Measurements from ENCODE around the gene SLC1A2. TPM values are rescaled to one million over a fixed set of nuclear protein-coding genes. Genes with fewer than 3 reads are reported as not detected.

SLC1A2 gene
- total RNA-seq, 1 donor from 2014 or later: 0.25 TPM

DNA sequence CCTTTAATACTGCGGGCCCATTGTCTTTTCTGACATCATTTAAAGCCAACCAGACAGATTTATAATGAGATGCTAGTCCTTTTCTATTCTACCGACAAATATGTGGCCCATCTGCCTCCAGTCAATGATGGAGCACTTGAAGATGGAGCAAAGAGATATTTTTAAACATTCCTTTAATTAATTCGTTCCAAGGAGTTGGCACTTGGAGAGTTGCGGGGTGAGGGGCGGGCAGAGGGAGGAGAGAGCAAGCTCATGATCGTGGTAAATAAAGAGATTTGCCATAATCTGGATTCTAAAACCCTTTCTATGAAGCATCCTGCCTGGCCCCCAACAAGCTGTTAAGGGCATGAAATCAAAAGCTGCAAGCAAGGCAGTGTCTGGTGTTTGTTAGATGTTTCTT, 5.0 kb downstream of the SLC1A2 start:
- no peaks in the 10 kb centered on the region for H3K36me3 Mint-ChIP-seq (ENCODE audit: low read depth, unreplicated experiment)
- Histone ChIP-seq H3K4me2 (ENCODE audit: low read length) (no peak overlapping the region), H3K9ac (ENCODE audit: low read length) (no peak overlapping the region), H3K27me3 (ENCODE audit: insufficient read depth, low read length) (peaks cover 47% of the 10 kb centered on the region), H3K4me3 (ENCODE audit: insufficient read depth, low read depth, low read length) (no peak overlapping the region), H3K4me1 (ENCODE audit: insufficient read depth, low read length) (peaks cover 10% of the 10 kb centered on the region), H3K79me2 (ENCODE audit: insufficient read depth, low read length) (no peaks in the 10 kb centered on the region), H4K20me1 (ENCODE audit: insufficient read depth, low read length) (peaks cover 5% of the 10 kb centered on the region), H3K27ac (ENCODE audit: low read depth, low read length) (no peak overlapping the region), H2AFZ (ENCODE audit: low read depth, low read length) (no peak overlapping the region), H3K36me3 (ENCODE audit: insufficient read depth, low read length) (no peaks in the 10 kb centered on the region), H3K9me3 (ENCODE audit: insufficient read depth, low read depth, low read length) (no peaks in the 10 kb centered on the region)
- no peak overlapping the region for H3K27ac Mint-ChIP-seq (ENCODE audit: unreplicated experiment)
- no peaks in the 10 kb centered on the region for H3K9me3 Mint-ChIP-seq (ENCODE audit: unreplicated experiment)
- H3K4me1 Mint-ChIP-seq (ENCODE audit: low read depth, unreplicated experiment): no peaks in the 10 kb centered on the region
- TF ChIP-seq EZH2 (IDR thresholded peaks at IDR 0.05; ENCODE audit: insufficient read depth, low read length): no peak
- no peak for TF ChIP-seq CTCF (IDR thresholded peaks at IDR 0.05; ENCODE audit: insufficient read depth, low read depth, low read length)
- H3K4me3 Mint-ChIP-seq (ENCODE audit: unreplicated experiment): no peak overlapping the region
- peaks cover 57% of the 10 kb centered on the region for H3K27me3 Mint-ChIP-seq (ENCODE audit: low read depth, unreplicated experiment)
- FAIRE-seq (no peak), DNase-seq (ENCODE audit: low read depth) (no peak)

GRCh38 chr11:35413598-35413997, 5.8 kb downstream of the SLC1A2 start:
- Histone ChIP-seq H3K27me3 (ENCODE audit: insufficient read depth, low read length) (peaks cover 43% of the 10 kb centered on the region), H3K9me3 (ENCODE audit: insufficient read depth, low read depth, low read length) (no peaks in the 10 kb centered on the region), H3K27ac (ENCODE audit: low read depth, low read length) (no peak overlapping the region), H4K20me1 (ENCODE audit: insufficient read depth, low read length) (peaks cover 5% of the 10 kb centered on the region), H3K79me2 (ENCODE audit: insufficient read depth, low read length) (no peaks in the 10 kb centered on the region), H3K4me3 (ENCODE audit: insufficient read depth, low read depth, low read length) (no peak overlapping the region), H2AFZ (ENCODE audit: low read depth, low read length) (no peak overlapping the region), H3K4me2 (ENCODE audit: low read length) (no peak overlapping the region), H3K4me1 (ENCODE audit: insufficient read depth, low read length) (peaks cover 4% of the 10 kb centered on the region), H3K9ac (ENCODE audit: low read length) (no peak overlapping the region), H3K36me3 (ENCODE audit: insufficient read depth, low read length) (no peaks in the 10 kb centered on the region)
- Mint-ChIP-seq H3K4me1 (ENCODE audit: low read depth, unreplicated experiment) (no peaks in the 10 kb centered on the region), H3K36me3 (ENCODE audit: low read depth, unreplicated experiment) (no peaks in the 10 kb centered on the region), H3K4me3 (ENCODE audit: unreplicated experiment) (no peak overlapping the region), H3K27ac (ENCODE audit: unreplicated experiment) (no peak overlapping the region), H3K9me3 (ENCODE audit: unreplicated experiment) (no peaks in the 10 kb centered on the region), H3K27me3 (ENCODE audit: low read depth, unreplicated experiment) (peaks cover 55% of the 10 kb centered on the region)
- TF ChIP-seq EZH2 (IDR thresholded peaks at IDR 0.05; ENCODE audit: insufficient read depth, low read length): no peak
- TF ChIP-seq CTCF (IDR thresholded peaks at IDR 0.05; ENCODE audit: insufficient read depth, low read depth, low read length): no peak
- no peak for DNase-seq (ENCODE audit: low read depth)
- no peak for FAIRE-seq

DNA sequence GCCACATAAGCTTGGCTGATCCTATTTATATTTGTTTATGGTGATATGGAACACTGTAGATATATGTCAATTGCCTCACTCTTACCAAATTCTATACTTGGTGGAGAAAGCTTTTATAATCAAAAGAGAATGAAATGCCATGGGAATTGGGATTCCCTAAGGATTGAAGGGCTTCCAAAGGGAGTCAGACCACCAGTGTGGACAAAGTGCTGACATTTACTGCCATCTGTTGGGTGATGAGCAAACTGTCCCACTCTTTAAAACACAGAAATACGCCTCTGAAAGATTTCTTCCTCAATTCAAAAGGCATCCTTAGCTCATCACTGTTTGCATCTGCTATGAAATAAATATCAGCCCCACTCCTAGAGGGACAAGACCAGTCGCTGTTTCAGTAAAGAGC, 7.1 kb downstream of the SLC1A2 start:
- peaks cover 42% of the 10 kb centered on the region for H3K27me3 Mint-ChIP-seq (ENCODE audit: low read depth, unreplicated experiment)
- no peaks in the 10 kb centered on the region for H3K79me2 ChIP-seq (ENCODE audit: insufficient read depth, low read length)
- H3K4me2 ChIP-seq (ENCODE audit: low read length): no peak overlapping the region
- peaks cover 30% of the 10 kb centered on the region for H3K27me3 ChIP-seq (ENCODE audit: insufficient read depth, low read length)
- no peak overlapping the region for H3K9ac ChIP-seq (ENCODE audit: low read length)
- H3K9me3 Mint-ChIP-seq (ENCODE audit: unreplicated experiment): no peaks in the 10 kb centered on the region
- no peak overlapping the region for H2AFZ ChIP-seq (ENCODE audit: low read depth, low read length)
- no peaks in the 10 kb centered on the region for H3K4me1 ChIP-seq (ENCODE audit: insufficient read depth, low read length)
- H3K27ac Mint-ChIP-seq (ENCODE audit: unreplicated experiment): no peak overlapping the region
- H3K36me3 Mint-ChIP-seq (ENCODE audit: low read depth, unreplicated experiment): no peaks in the 10 kb centered on the region
- H3K36me3 ChIP-seq (ENCODE audit: insufficient read depth, low read length): no peaks in the 10 kb centered on the region
- no peak overlapping the region for H3K4me3 Mint-ChIP-seq (ENCODE audit: unreplicated experiment)
- FAIRE-seq: no peak
- DNase-seq (ENCODE audit: low read depth): no peak
- no peaks in the 10 kb centered on the region for H3K9me3 ChIP-seq (ENCODE audit: insufficient read depth, low read depth, low read length)
- TF ChIP-seq EZH2 (IDR thresholded peaks at IDR 0.05; ENCODE audit: insufficient read depth, low read length): no peak
- TF ChIP-seq CTCF (IDR thresholded peaks at IDR 0.05; ENCODE audit: insufficient read depth, low read depth, low read length): peak; percentile 63
- H3K4me1 Mint-ChIP-seq (ENCODE audit: low read depth, unreplicated experiment): no peaks in the 10 kb centered on the region
- H3K27ac ChIP-seq (ENCODE audit: low read depth, low read length): no peak overlapping the region
- no peaks in the 10 kb centered on the region for H4K20me1 ChIP-seq (ENCODE audit: insufficient read depth, low read length)
- no peak overlapping the region for H3K4me3 ChIP-seq (ENCODE audit: insufficient read depth, low read depth, low read length)
